NCI-H1436 treated with DMSO at 0.1 percent for 48 hours (cell line): ENCODE data around the gene WFDC2.

Experiments used
- DNase-seq: peaks from one replicate; lab custom pipeline; 2025; lab: John Stamatoyannopoulos, UW

WFDC2 gene

DNA sequence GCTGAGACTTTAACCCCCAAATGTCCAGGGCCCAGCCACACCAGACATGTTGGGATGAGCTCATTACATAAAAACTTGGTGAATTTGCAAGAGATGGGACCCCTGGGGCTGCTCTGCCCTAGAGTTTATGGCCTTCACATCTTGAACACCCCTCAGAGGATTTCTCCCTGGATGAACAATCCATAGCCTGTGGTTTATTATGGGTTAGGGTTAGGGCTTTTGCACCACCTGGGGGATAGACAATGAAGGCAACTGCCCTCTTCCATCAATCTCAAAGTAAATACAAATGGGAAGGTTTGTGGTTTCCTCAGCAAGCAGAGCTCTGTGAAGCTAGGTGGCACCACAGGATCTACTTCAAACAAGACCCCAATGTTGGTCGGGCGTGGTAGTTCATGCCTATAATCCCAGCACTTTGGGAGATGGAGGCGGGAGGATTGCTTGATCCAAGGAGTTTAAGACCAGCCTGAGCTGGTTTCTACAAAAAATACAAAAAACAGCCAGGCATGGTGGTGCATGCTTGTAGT is 28.5 kb downstream of the WFDC2 start:
- DNase-seq: no peak

GRCh38 chr20:45500022-45500421 is 30.5 kb downstream of the WFDC2 start:
- no peak for DNase-seq

DNA sequence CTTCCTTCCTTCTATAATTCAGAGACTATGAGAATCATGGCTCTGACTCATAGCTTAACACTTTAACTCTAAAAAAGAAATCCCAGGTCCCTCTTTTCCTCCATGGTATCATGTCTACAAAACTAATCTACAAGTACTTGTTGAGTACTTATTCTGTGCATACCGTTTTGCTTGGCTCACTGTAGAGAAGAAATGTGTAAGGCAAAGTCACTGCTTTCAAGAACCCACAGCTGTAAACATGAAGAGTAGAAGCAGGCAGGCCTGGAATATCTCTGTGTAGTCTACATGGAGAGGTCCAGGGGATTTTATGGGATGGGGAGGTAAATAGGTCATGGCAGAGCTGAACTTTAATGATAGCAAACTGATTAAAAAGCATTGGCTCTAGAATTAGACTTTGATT is 32.0 kb downstream of the WFDC2 start:
- DNase-seq: no peak

GRCh38 chr20:45502561-45502960 is 33.0 kb downstream of the WFDC2 start:
- DNase-seq: no peak

GRCh38 chr20:45503403-45503802 is 33.9 kb downstream of the WFDC2 start:
- no peak for DNase-seq

DNA sequence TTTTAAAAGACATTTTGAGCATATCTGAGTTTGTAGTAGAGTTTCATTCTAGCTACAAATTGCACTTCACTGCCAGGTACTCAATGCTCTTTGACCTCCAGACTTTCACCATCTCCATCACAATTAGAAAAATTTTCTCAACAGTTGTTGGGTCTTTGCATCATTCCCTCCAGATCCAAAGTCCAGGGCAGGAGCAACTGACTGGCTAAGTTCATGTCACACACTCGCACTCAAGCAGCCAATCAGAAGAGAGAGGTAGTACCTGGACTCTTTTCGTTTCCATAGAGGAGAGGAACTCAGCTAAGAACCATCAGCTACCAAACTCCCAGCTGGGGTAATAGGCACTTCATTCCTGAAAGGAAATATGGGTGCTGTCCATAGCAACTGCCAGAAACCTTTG is 36.8 kb downstream of the WFDC2 start:
- DNase-seq: no peak

GRCh38 chr20:45507011-45507820 is 37.7 kb downstream of the WFDC2 start:
- DNase-seq: no peak

GRCh38 chr20:45508068-45508886 is 38.7 kb downstream of the WFDC2 start:
- no peak for DNase-seq

DNA sequence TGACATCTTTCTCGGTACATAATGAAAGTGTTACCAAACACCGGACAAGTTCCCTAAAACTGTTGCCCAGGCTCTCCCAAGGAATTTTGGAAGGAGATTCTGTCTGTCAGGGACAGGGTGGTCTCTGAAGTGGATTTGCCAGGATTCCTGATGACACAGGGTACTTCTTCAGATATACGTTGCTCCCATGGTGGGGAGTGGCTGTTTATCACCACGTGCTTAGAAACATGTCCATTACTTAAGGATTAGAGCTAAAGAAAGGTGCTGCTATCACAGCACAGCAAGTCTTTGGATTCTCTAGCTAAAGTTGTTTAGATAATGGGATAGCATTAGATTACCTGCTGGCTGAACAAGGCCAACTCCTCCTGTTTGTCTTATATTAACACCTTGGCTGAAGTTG is 39.5 kb downstream of the WFDC2 start:
- DNase-seq: no peak

DNA sequence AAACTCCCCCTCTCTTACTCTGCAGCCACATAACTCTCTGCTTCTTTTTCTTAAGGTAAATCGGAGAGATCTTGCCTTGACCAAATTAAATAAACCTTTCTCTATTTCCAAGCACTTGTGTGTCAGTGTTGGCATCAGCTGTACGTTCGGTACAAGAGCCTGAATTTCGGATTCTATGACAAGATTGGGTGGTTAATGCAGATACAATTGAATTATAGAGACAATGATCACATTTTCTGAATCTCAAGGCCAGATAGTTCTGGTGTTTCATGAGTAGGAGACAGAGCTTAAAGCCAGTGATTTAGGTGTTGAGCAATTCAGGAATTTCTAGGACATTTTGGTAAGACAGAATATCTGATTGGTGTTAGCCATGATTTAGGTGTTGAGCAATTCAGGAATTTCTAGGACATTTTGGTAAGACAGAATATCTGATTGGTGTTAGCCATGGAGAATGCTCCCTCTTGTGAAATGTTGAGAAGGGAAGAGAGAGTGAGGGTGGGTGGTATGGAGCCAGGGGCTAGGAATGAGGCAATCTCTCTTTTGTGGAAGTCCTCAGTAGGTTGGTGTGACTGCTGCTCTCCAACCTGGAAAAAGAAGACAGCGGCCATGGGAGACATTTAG is 40.8 kb downstream of the WFDC2 start:
- no peak for DNase-seq

DNA sequence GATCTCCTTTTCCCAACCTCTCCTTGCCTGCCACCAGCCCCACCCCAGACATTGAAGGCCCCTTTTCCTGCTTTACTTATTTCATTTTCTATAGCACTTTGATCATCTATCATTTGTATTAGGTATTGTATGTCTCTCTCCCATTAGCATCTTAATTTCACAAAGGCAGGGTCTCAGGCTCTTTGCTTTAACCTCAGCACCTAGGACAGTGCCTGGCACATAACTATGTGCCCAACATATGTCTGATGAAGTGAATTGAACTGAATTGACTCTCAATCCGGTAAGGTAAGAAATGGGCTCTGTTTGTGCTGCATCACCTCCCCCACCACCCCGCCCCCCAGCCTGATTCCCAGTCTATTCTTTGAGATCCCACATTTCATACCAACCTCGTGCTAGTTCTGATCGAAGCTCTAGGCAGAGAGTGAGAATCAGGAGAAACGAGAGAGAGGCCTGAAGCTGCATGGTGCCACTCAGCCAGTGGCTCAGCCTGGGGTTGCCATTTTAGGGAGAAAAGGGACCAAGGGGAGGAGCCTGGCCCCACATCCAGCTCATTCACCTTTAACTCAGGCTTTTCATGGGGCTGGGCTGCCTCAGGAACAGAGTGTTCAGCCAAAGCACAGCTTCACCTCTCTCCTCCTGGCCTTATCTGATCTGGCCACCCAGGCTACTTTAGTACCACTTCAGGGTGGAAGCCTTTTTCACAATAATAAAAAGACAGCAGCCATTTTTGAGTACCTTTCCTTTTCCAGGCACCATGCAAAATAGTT is 45.8 kb downstream of the WFDC2 start, which contains the start of gene SPINT3:
Gene SPINT3 (minus strand): TSS at position 476 of the 767 bp plus-strand sequence. CDS start 14 bp downstream, at position 462.
- no peak for DNase-seq

GRCh38 chr20:45518282-45518681 is 48.7 kb downstream of the WFDC2 start:
- DNase-seq: no peak

- DNase-seq: no peak
These were observed 54.3 kb downstream of the WFDC2 start for GRCh38 chr20:45523821-45524220.

- no peak for DNase-seq
These were observed 57.7 kb downstream of the WFDC2 start for GRCh38 chr20:45527294-45527693.
